C1 segment of cervical spinal cord (tissue), 14 donors: ENCODE data around the gene ATXN1.
"Not testable (repeated sequence)": the region's sequence is repeated elsewhere in the genome, so short reads cannot be mapped to it uniquely, and the experiment has no call there.

ENCODE experiments used
- DNase-seq, 14 donors: peaks; one replicate each; lab custom pipeline; 2025; lab: John Stamatoyannopoulos, UW

The ATXN1 gene

GRCh38 chr6:16540804-16541752 lies 220.2 kb downstream of the ATXN1 start:
- peak in 3 of 14 donors; percentile 17 to 18 (median 17) for DNase-seq

- DNase-seq = not testable (repeated sequence)
These were observed 220.9 kb downstream of the ATXN1 start for GRCh38 chr6:16540383-16540782.

- DNase-seq = no peak
These were observed 222.0 kb downstream of the ATXN1 start for GRCh38 chr6:16539086-16539931.

GRCh38 chr6:16535564-16535963 lies 225.7 kb downstream of the ATXN1 start:
- DNase-seq = no peak

- DNase-seq = no peak
These were observed 227.5 kb downstream of the ATXN1 start for GRCh38 chr6:16533721-16534136.

- DNase-seq = no peak
These were observed 228.1 kb downstream of the ATXN1 start for GRCh38 chr6:16533210-16533609.

- no peak for DNase-seq
These were observed 233.6 kb downstream of the ATXN1 start for GRCh38 chr6:16527691-16528090.

GRCh38 chr6:16524380-16524707 lies 236.9 kb downstream of the ATXN1 start:
- no peak for DNase-seq

- DNase-seq = no peak
These were observed 237.5 kb downstream of the ATXN1 start for GRCh38 chr6:16523606-16524379.

GRCh38 chr6:16522937-16523336 lies 238.3 kb downstream of the ATXN1 start:
- no peak for DNase-seq

- DNase-seq = no peak
These were observed 239.7 kb downstream of the ATXN1 start for GRCh38 chr6:16521528-16521927.

- DNase-seq = peak in 1 of 14 donors; percentile 64
These were observed 241.7 kb downstream of the ATXN1 start for GRCh38 chr6:16519265-16520242.

- no peak for DNase-seq
These were observed 243.0 kb downstream of the ATXN1 start for GRCh38 chr6:16518265-16518664.

GRCh38 chr6:16514249-16514648 lies 247.0 kb downstream of the ATXN1 start:
- peak in 3 of 14 donors; percentile 43 to 62 (median 57) for DNase-seq

GRCh38 chr6:16512544-16513290 lies 248.5 kb downstream of the ATXN1 start:
- DNase-seq = no peak

- DNase-seq = no peak
These were observed 249.4 kb downstream of the ATXN1 start for GRCh38 chr6:16511723-16512489.

- DNase-seq = peak in 1 of 14 donors; percentile 11
These were observed 250.1 kb downstream of the ATXN1 start for GRCh38 chr6:16511040-16511660.

- no peak for DNase-seq
These were observed 251.0 kb downstream of the ATXN1 start for GRCh38 chr6:16510245-16510644.
